SH-SY5Y (cell line): ENCODE results near the gene HACD2.

Experiments used
- GATA2 ChIP-seq: IDR thresholded peaks from 2 replicates; pipeline ENCODE4 v1.6.1; 2011; ENCODE audit warnings: mild to moderate bottlenecking, low read depth, low read length
- GATA3 ChIP-seq: IDR thresholded peaks from 2 replicates; pipeline ENCODE4 v1.6.1; 2011; ENCODE audit warnings: low read depth, mild to moderate bottlenecking, low read length, moderate library complexity

DNA sequence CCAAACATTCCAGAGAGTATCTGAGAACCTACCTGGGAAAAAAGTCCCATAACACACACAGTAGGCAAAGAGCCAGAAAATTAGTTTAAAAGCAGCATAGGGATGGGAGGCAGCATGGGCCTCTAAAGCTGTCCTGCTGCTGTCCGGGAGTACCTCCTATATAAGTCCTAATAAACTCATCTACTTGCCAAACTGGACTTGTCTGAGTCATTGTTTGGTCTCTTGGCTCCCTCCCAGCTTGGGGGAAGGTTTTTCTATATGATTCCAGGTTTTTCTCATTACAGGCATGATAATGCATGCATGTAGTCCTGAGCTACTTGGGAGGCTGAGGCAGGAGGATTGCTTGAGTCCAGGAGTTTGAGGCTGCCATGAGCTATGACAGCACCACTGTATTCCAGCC, 17.5 kb upstream of the HACD2 start:
- TF ChIP-seq GATA2 (no peak), GATA3 (no peak)
